Activated T-helper 1 cell treated with Interleukin-2 at 50 U/mL for 16 hours (primary cell): Measurements from ENCODE around the gene RANBP6.

Experiments
- DNase-seq: peaks from one replicate; pipeline ENCODE4 v3.0.0-alpha.2; 2020; ENCODE audit warnings: low read depth

Gene RANBP6

GRCh38 chr9:6007058-6007769, 8.2 kb downstream of the RANBP6 start:
- peak; percentile 90 for DNase-seq

- no peak for DNase-seq
Measured at GRCh38 chr9:6006749-6007057, 8.7 kb downstream of the RANBP6 start.

DNA sequence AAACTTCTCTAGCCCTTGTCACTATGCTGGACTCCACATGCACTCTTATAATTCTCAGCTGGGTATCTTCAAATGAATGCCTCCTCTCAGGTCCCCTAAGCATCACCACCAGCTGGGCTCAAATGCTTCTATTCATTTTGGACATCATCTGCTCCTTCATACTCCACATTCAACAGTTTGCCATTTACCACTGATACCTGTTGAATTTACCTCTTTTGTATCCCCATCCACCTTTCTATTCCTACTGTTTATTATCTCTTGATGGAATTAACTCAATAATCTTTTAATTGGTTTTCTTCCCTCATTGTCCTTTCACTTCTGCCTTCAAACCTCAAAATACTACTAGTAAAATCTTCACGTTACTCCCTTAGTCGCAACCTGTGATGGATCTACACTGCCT, 14.5 kb downstream of the RANBP6 start:
- DNase-seq = no peak

GRCh38 chr9:5999443-6000101, 15.9 kb downstream of the RANBP6 start:
- no peak for DNase-seq

DNA sequence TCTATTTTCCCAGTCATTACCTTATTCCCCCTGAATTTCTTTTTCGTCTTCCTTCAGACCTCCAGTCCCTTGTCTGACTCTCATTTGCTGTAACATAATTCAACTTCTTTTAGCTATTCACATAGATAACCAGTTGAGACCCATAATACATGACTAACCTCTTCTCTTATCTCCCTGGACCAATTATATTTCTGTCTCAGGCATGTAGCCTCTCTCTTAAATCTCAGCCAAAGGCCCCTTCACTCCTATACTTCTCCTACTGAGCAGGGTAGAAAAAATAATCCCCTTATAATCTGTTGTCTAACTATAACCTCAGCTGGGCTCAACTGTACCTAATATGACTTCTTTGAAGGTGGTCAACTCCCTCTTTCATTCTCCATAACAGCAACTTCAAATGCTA, 20.9 kb downstream of the RANBP6 start:
- no peak for DNase-seq

- DNase-seq = no peak
Measured at GRCh38 chr9:5988265-5988664, 27.2 kb downstream of the RANBP6 start.

GRCh38 chr9:5983042-5983441, 32.4 kb downstream of the RANBP6 start:
- no peak for DNase-seq

DNA sequence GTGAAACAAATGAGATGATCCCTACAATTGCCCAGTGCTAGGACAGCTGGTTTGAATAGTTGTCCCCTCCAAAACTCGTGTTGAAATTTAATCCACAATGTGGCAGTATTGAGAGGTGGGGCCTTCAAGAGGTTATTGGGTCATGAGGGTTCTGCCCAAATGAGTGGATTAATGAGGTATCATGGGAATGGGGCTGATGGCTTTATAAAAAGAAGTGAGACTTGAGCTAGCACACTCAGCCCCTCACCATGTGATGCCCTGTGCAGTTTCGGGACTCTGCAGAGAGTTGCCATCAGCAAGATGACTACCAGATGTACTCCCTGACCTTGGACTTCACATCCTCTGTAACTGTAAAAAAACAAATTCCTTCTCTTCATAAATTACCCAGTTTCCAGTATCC, 33.1 kb downstream of the RANBP6 start:
- DNase-seq = no peak

- DNase-seq = no peak
Measured at GRCh38 chr9:5978523-5978922, 36.9 kb downstream of the RANBP6 start.

DNA sequence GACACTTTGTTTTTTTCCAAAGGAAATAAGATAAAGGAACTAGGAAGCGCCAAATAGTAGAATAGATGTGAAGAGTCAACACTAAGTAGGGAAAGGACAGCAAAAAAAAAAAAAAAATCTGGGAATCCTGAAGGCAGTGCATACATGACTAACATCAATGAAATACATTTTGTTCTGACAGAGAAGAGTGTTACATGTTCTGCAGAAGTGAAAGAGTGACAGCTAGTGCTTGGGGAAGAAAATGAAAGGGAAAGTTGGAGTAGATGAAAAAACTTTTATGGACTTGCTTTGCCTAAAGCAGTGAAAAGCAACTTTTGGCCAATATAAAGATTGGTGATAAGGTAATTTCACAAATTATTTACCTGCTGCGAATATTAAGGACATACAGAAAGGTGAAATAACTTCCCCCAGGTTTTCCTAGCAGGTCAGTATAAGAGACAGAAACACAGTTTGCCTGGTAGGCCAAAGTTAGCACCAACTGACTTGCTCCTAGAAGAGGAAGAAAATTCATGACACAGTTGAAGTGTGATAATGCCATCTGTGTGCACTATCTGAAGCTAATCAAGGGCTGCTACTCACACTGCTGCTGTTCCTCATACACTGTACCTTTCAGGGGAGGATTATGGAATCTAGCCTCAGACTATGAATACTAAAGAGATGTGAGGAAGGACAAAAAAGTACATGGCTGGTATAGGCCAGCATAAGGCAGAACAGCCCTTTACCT, 38.6 kb downstream of the RANBP6 start:
- no peak for DNase-seq

- no peak for DNase-seq
Measured at GRCh38 chr9:5971740-5972139, 43.7 kb downstream of the RANBP6 start.
